HepG2 (cell line): ENCODE data around the gene ARL4D. TPM values are rescaled to one million over a fixed set of nuclear protein-coding genes. Genes with fewer than 3 reads are reported as not detected.

Experiments used
- CREB1 ChIP-seq, 2 experiments: fragments of 450-650 bp in 1 of 2; IDR thresholded peaks; 2 replicates each; pipeline ENCODE4 v1.6.1; 2016 to 2017; ENCODE audit warnings: control low read depth in 1 of 2, mild to moderate bottlenecking in 1 of 2, missing compliant biosample characterization in 1 of 2, missing genetic modification characterization in 1 of 2
- ZNF558 ChIP-seq: sonication (generic); formaldehyde crosslinking; IDR thresholded peaks from 2 replicates; pipeline ENCODE4 v1.9.0; 2022; ENCODE audit warnings: mild to moderate bottlenecking, missing genetic modification reagents, borderline replicate concordance
- ZNF564 ChIP-seq: sonication (generic); formaldehyde crosslinking; IDR thresholded peaks from 2 replicates; pipeline ENCODE4 v1.8.1; 2023; ENCODE audit warnings: mild to moderate bottlenecking, missing genetic modification reagents
- ZNF879 ChIP-seq: sonication (generic); formaldehyde crosslinking; IDR thresholded peaks from 2 replicates; pipeline ENCODE4 v1.8.1; 2023; ENCODE audit warnings: missing genetic modification reagents
- polyA plus RNA-seq, 8 experiments: library from polyadenylated mRNA; depleted of rRNA in 3 of 8; stranded (reverse) in 7 of 8; unstranded in 1 of 8; fragments of >200 nt; fragmentation: Illumina TruSeq in 4 of 8; extraction: Trizol in 4 of 8; gene quantifications; 2 replicates each; pipeline versions ENCODE4 v1.2.1 to v1.2.3, GENCODE V29; 2011 to 2016; ENCODE audit warnings: low read depth in 4 of 8, missing spikeins in 1 of 8, mixed read lengths in 1 of 8; ENCODE audit not compliant: insufficient read depth in 1 of 8
- total RNA-seq, 5 experiments: library from RNA; depleted of rRNA; stranded (reverse); fragments of >200 nt; fragmentation: Illumina TruSeq; extraction: Trizol; gene quantifications; 2 replicates each; pipeline ENCODE4 v1.2.3, GENCODE V29; 2016; ENCODE audit warnings: low read depth in 1 of 5
- TF ChIP-seq, protein P1 (sequence below), 2 experiments: sonication (generic) in 1 of 2; formaldehyde crosslinking in 1 of 2; IDR thresholded peaks; 2 replicates each; pipeline versions ENCODE4 v1.6.1 to v1.9.0; 2014 to 2022; ENCODE audit warnings: antibody characterized with exemption in 1 of 2, borderline replicate concordance in 1 of 2, inconsistent platforms in 1 of 2, low read depth in 1 of 2, missing genetic modification reagents in 1 of 2
- TF ChIP-seq, protein P2 (sequence below): sonication (generic); formaldehyde crosslinking; IDR thresholded peaks from 2 replicates; pipeline ENCODE4 v1.5.0; 2020; ENCODE audit warnings: missing genetic modification reagents

The ARL4D gene
- total and polyA plus RNA-seq, 2 of the 13 experiments (the other 11 are each of a cell fraction or from before 2014, with no cell fraction given) = 9.0 to 25.9 TPM

DNA sequence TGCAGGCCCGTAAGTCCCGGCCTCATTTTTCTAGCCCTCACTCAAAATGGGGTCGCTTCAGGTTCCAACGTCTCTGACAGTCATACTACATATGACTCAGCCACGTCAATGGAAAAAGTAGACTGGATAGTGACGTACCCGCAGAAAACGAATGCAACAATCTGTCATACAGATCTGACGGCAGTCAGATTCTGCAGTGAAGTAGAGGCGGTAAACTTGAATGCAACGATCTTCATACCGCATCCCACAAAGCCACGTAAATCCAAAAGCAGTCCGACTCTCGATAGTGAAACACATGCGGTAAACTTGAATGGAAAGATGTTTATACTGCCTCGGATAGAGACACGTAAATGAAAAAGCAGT is 38.4 kb upstream of the ARL4D start (continued):
- TF ChIP-seq CREB1 (IDR thresholded peaks at IDR 0.05) (peak; percentile 92), CREB1 (CRISPR knock-in tag; IDR thresholded peaks at IDR 0.05) (no peak), ZNF879 (CRISPR knock-in tag) (no peak), ZNF558 (CRISPR knock-in tag) (no peak), ZNF564 (CRISPR knock-in tag) (no peak)
- TF ChIP-seq, protein P1, sequence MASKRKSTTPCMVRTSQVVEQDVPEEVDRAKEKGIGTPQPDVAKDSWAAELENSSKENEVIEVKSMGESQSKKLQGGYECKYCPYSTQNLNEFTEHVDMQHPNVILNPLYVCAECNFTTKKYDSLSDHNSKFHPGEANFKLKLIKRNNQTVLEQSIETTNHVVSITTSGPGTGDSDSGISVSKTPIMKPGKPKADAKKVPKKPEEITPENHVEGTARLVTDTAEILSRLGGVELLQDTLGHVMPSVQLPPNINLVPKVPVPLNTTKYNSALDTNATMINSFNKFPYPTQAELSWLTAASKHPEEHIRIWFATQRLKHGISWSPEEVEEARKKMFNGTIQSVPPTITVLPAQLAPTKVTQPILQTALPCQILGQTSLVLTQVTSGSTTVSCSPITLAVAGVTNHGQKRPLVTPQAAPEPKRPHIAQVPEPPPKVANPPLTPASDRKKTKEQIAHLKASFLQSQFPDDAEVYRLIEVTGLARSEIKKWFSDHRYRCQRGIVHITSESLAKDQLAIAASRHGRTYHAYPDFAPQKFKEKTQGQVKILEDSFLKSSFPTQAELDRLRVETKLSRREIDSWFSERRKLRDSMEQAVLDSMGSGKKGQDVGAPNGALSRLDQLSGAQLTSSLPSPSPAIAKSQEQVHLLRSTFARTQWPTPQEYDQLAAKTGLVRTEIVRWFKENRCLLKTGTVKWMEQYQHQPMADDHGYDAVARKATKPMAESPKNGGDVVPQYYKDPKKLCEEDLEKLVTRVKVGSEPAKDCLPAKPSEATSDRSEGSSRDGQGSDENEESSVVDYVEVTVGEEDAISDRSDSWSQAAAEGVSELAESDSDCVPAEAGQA (IDR thresholded peaks at IDR 0.05; ENCODE audit: low read depth) = 0 out of 2 replicates have a peak, but pooled peaks have one; percentile 14
- TF ChIP-seq, protein P1 (CRISPR knock-in tag; IDR thresholded peaks at IDR 0.05; ENCODE audit: borderline replicate concordance) = no peak
- TF ChIP-seq, protein P2, sequence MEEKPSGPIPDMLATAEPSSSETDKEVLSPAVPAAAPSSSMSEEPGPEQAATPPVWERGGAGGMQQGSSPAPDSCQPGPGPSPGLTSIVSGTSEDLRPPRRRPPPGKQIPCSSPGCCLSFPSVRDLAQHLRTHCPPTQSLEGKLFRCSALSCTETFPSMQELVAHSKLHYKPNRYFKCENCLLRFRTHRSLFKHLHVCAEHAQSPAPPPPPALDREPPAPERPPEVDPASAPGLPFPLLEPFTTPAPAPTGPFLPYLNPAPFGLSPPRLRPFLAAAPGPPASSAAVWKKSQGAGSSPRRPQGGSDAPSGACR (CRISPR knock-in tag) = 0 out of 2 replicates have a peak, but pooled peaks have one; percentile 9
